K562 (cell line): ENCODE results near the gene RFLNA. TPM values are rescaled to one million over a fixed set of nuclear protein-coding genes. Genes with fewer than 3 reads are reported as not detected.

Source experiments
- BCL6 ChIP-seq: fragments of 250-450 bp; sonication (Bioruptor Pico); IDR thresholded peaks from 2 replicates; pipeline ENCODE4 v1.4.0; 2020
- CXXC5 ChIP-seq: fragments of 250-450 bp; sonication (Bioruptor Pico); IDR thresholded peaks from 2 replicates; pipeline ENCODE4 v1.8.0; 2022; ENCODE audit warnings: inconsistent platforms, mild to moderate bottlenecking, moderate library complexity
- DDX20 ChIP-seq: fragments of 450-650 bp; IDR thresholded peaks from 2 replicates; pipeline ENCODE4 v1.6.1; 2016; ENCODE audit warnings: missing genetic modification characterization, low read depth, mild to moderate bottlenecking, missing compliant biosample characterization, moderate library complexity
- DMBX1 ChIP-seq: fragments of 250-450 bp; sonication (Bioruptor Pico); IDR thresholded peaks from 2 replicates; pipeline ENCODE4 v1.8.0; 2022; ENCODE audit warnings: inconsistent platforms, mild to moderate bottlenecking, moderate library complexity, borderline replicate concordance
- MYC ChIP-seq, 2 experiments: fragments of 250-450 bp in 1 of 2; sonication (Bioruptor Pico) in 1 of 2; IDR thresholded peaks; 2 replicates each; pipeline versions ENCODE4 v1.5.1 to v1.6.1; 2012 to 2021; ENCODE audit warnings: low read depth in 2 of 2, borderline replicate concordance in 1 of 2, improper control_type of control experiment in 1 of 2, low read length in 1 of 2, mild to moderate bottlenecking in 1 of 2, moderate library complexity in 1 of 2
- NR1H2 ChIP-seq: sonication (generic); formaldehyde crosslinking; IDR thresholded peaks from 2 replicates; pipeline ENCODE4 v1.4.0; 2020; ENCODE audit warnings: mild to moderate bottlenecking, missing genetic modification reagents
- NUFIP1 ChIP-seq: fragments of 450-650 bp; IDR thresholded peaks from 2 replicates; pipeline ENCODE4 v1.6.1; 2018; ENCODE audit not compliant: partially characterized antibody
- PCBP1 ChIP-seq: fragments of 200-400 bp; formaldehyde crosslinking; IDR thresholded peaks from 2 replicates; pipeline ENCODE4 v1.6.1; 2018; ENCODE audit warnings: mild to moderate bottlenecking, low read depth, low read length; ENCODE audit not compliant: poor library complexity, severe bottlenecking
- POLR2AphosphoS2 ChIP-seq: IDR thresholded peaks from 2 replicates; pipeline ENCODE4 v1.6.1; 2012; ENCODE audit warnings: low read length, improper control_type of control experiment
- RHOXF2B ChIP-seq: fragments of 250-450 bp; sonication (Bioruptor Pico); conservative IDR thresholded peaks from 2 replicates; pipeline ENCODE4 v1.5.1; 2021
- RREB1 ChIP-seq: fragments of 250-450 bp; sonication (Bioruptor Pico); IDR thresholded peaks from 2 replicates; pipeline ENCODE4 v1.4.0; 2020
- TAF9B ChIP-seq: fragments of 450-650 bp; IDR thresholded peaks from 2 replicates; pipeline ENCODE4 v1.6.1; 2018; ENCODE audit warnings: mild to moderate bottlenecking; ENCODE audit not compliant: partially characterized antibody
- TFE3 ChIP-seq: fragments of 450-650 bp; formaldehyde crosslinking; IDR thresholded peaks from 2 replicates; pipeline ENCODE4 v1.4.0; 2020; ENCODE audit warnings: mild to moderate bottlenecking, mixed read lengths
- THAP12 ChIP-seq: fragments of 250-450 bp; sonication (Bioruptor Pico); IDR thresholded peaks from 2 replicates; pipeline ENCODE4 v1.9.0; 2021; ENCODE audit warnings: mild to moderate bottlenecking, inconsistent platforms
- TOE1 ChIP-seq, 2 experiments: fragments of 450-650 bp in 1 of 2; sonication (generic) in 1 of 2; formaldehyde crosslinking in 1 of 2; IDR thresholded peaks; 2 replicates each; pipeline versions ENCODE4 v1.7.1 to v1.8.0; 2016 to 2022; ENCODE audit warnings: borderline replicate concordance in 2 of 2, mild to moderate bottlenecking in 2 of 2, antibody characterized with exemption in 1 of 2, inconsistent platforms in 1 of 2, low read depth in 1 of 2, missing genetic modification reagents in 1 of 2, moderate library complexity in 1 of 2
- ZNF217 ChIP-seq: sonication (generic); formaldehyde crosslinking; IDR thresholded peaks from 2 replicates; pipeline ENCODE4 v1.8.0; 2022; ENCODE audit warnings: mild to moderate bottlenecking, missing genetic modification reagents
- ZNF24 ChIP-seq: fragments of 450-650 bp; IDR thresholded peaks from 2 replicates; pipeline ENCODE4 v1.6.1; 2016
- polyA plus RNA-seq, 8 experiments: library from polyadenylated mRNA; depleted of rRNA in 4 of 8; stranded (reverse) in 5 of 8; unstranded in 3 of 8; fragments of >200 nt; fragmentation: Nextera tagmentation in 2 of 8; fragmentation: Illumina TruSeq in 1 of 8; extraction: Ambion mirVana in 2 of 8; extraction: Trizol in 1 of 8; gene quantifications; 2 replicates each; pipeline versions ENCODE4 v1.2.1 to v1.2.3, GENCODE V29; 2011 to 2014; ENCODE audit warnings: inconsistent platforms in 1 of 8, missing spikeins in 1 of 8
- total RNA-seq, 7 experiments: library from RNA; depleted of rRNA in 6 of 7; stranded (reverse); fragments of >200 nt in 6 of 7; fragmentation: Illumina TruSeq in 2 of 7; extraction: Trizol in 2 of 7; gene quantifications; 2 replicates each; pipeline versions ENCODE4 v1.2.1 to v1.2.3, GENCODE V29; 2011 to 2021; ENCODE audit warnings: low replicate concordance in 1 of 7

The RFLNA gene
- total and polyA plus RNA-seq, 9 of the 15 experiments (the other 6 are each of a cell fraction or from before 2014, with no cell fraction given): not detected

- no peak for TF ChIP-seq TFE3 (CRISPR knock-in tag)
- no peak for TF ChIP-seq NUFIP1
- TF ChIP-seq CXXC5 (CRISPR knock-in tag): peak; percentile 73
- no peak for TF ChIP-seq TOE1 (IDR thresholded peaks at IDR 0.05; ENCODE audit: borderline replicate concordance)
- no peak for TF ChIP-seq TOE1 (CRISPR knock-in tag; IDR thresholded peaks at IDR 0.05; ENCODE audit: borderline replicate concordance, low read depth)
- no peak for TF ChIP-seq RREB1
- TF ChIP-seq TAF9B: no peak
- TF ChIP-seq PCBP1: no peak
- no peak; the same call in 1 of the 2 replicates for TF ChIP-seq MYC (IDR thresholded peaks at IDR 0.05; ENCODE audit: low read depth, low read length)
- no peak for TF ChIP-seq MYC (CRISPR knock-in tag; IDR thresholded peaks at IDR 0.05; ENCODE audit: borderline replicate concordance, low read depth)
- peak; percentile 30; the same call in 1 of the 2 replicates for TF ChIP-seq DMBX1
- no peak for TF ChIP-seq BCL6
- TF ChIP-seq THAP12 (CRISPR knock-in tag): no peak
- TF ChIP-seq ZNF217 (CRISPR knock-in tag): no peak
- no peak for TF ChIP-seq POLR2AphosphoS2
- TF ChIP-seq DDX20: no peak
- no peak for TF ChIP-seq RHOXF2B (CRISPR knock-in tag)
- no peak for TF ChIP-seq ZNF24
- no peak for TF ChIP-seq NR1H2 (CRISPR knock-in tag)
Observed at GRCh38 chr12:124259154-124260066, 35.5 kb upstream of the RFLNA start (continued).
